ENCODE measurements around the gene SSR4.

The SSR4 gene

GRCh38 chrX:153794018-153794896 lies at the start of gene SSR4, which contains the start of gene IDH3G (continued):
- TF ChIP-seq ZBTB6 (tag by site-specific recombination; IDR thresholded peaks at IDR 0.05) (no peak), ZNF791 (tag by site-specific recombination; IDR thresholded peaks at IDR 0.05) (no peak), ZNF394 (tag by site-specific recombination; IDR thresholded peaks at IDR 0.05; ENCODE audit: borderline replicate concordance) (peak; percentile 25; the same call in 1 of the 2 replicates), BCL6B (tag by site-specific recombination; IDR thresholded peaks at IDR 0.05) (no peak), ZNF664 (tag by site-specific recombination; IDR thresholded peaks at IDR 0.05) (no peak), SP7 (tag by site-specific recombination; IDR thresholded peaks at IDR 0.05) (peak; percentile 32; the same call in 1 of the 2 replicates), ZNF837 (tag by site-specific recombination; IDR thresholded peaks at IDR 0.05) (no peak), ZNF785 (tag by site-specific recombination; IDR thresholded peaks at IDR 0.05) (no peak), ZNF19 (tag by site-specific recombination; IDR thresholded peaks at IDR 0.05; ENCODE audit: low read depth) (no peak), ZFP3 (tag by site-specific recombination; IDR thresholded peaks at IDR 0.05; ENCODE audit: low read depth) (no peak), ZNF426 (tag by site-specific recombination; IDR thresholded peaks at IDR 0.05) (no peak), ZNF324 (tag by site-specific recombination; IDR thresholded peaks at IDR 0.05) (no peak; the same call in 1 of the 2 replicates), ZNF76 (tag by site-specific recombination; IDR thresholded peaks at IDR 0.05; ENCODE audit: borderline replicate concordance, low read depth) (peak; percentile 60; the same call in 1 of the 2 replicates), SP3 (tag by site-specific recombination; IDR thresholded peaks at IDR 0.05) (peak; percentile 77), ZNF768 (tag by site-specific recombination; IDR thresholded peaks at IDR 0.05) (no peak), ZNF549 (tag by site-specific recombination; IDR thresholded peaks at IDR 0.05) (no peak), ZNF776 (tag by site-specific recombination; IDR thresholded peaks at IDR 0.05; ENCODE audit: borderline replicate concordance) (no peak), ZNF501 (tag by site-specific recombination; IDR thresholded peaks at IDR 0.05) (peak; percentile 73), ZNF747 (tag by site-specific recombination; IDR thresholded peaks at IDR 0.05) (no peak), ZXDB (tag by site-specific recombination; IDR thresholded peaks at IDR 0.05) (peak; percentile 83), BCL11B (tag by site-specific recombination; IDR thresholded peaks at IDR 0.05; ENCODE audit: low read depth) (no peak), KLF9 (tag by site-specific recombination; IDR thresholded peaks at IDR 0.05; ENCODE audit: low read depth) (peak; percentile 90), ZNF140 (tag by site-specific recombination; IDR thresholded peaks at IDR 0.05) (no peak), ZNF391 (tag by site-specific recombination; IDR thresholded peaks at IDR 0.05; ENCODE audit: borderline replicate concordance, low read depth) (no peak; the same call in 1 of the 2 replicates), REST (tag by site-specific recombination; IDR thresholded peaks at IDR 0.05) (peak; percentile 47; the same call in 1 of the 2 replicates), SETDB1 (IDR thresholded peaks at IDR 0.05; ENCODE audit: insufficient read length, low read length) (no peak)
- TF ChIP-seq, protein P1, sequence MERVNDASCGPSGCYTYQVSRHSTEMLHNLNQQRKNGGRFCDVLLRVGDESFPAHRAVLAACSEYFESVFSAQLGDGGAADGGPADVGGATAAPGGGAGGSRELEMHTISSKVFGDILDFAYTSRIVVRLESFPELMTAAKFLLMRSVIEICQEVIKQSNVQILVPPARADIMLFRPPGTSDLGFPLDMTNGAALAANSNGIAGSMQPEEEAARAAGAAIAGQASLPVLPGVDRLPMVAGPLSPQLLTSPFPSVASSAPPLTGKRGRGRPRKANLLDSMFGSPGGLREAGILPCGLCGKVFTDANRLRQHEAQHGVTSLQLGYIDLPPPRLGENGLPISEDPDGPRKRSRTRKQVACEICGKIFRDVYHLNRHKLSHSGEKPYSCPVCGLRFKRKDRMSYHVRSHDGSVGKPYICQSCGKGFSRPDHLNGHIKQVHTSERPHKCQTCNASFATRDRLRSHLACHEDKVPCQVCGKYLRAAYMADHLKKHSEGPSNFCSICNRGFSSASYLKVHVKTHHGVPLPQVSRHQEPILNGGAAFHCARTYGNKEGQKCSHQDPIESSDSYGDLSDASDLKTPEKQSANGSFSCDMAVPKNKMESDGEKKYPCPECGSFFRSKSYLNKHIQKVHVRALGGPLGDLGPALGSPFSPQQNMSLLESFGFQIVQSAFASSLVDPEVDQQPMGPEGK (tag by site-specific recombination; IDR thresholded peaks at IDR 0.05), result peak; percentile 99
- TF ChIP-seq, protein P2, sequence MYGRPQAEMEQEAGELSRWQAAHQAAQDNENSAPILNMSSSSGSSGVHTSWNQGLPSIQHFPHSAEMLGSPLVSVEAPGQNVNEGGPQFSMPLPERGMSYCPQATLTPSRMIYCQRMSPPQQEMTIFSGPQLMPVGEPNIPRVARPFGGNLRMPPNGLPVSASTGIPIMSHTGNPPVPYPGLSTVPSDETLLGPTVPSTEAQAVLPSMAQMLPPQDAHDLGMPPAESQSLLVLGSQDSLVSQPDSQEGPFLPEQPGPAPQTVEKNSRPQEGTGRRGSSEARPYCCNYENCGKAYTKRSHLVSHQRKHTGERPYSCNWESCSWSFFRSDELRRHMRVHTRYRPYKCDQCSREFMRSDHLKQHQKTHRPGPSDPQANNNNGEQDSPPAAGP (tag by site-specific recombination; IDR thresholded peaks at IDR 0.05), result peak; percentile 44; the same call in 1 of the 2 replicates
- TF ChIP-seq, protein P3, sequence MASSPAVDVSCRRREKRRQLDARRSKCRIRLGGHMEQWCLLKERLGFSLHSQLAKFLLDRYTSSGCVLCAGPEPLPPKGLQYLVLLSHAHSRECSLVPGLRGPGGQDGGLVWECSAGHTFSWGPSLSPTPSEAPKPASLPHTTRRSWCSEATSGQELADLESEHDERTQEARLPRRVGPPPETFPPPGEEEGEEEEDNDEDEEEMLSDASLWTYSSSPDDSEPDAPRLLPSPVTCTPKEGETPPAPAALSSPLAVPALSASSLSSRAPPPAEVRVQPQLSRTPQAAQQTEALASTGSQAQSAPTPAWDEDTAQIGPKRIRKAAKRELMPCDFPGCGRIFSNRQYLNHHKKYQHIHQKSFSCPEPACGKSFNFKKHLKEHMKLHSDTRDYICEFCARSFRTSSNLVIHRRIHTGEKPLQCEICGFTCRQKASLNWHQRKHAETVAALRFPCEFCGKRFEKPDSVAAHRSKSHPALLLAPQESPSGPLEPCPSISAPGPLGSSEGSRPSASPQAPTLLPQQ (tag by site-specific recombination; IDR thresholded peaks at IDR 0.05), result peak; percentile 87
